Pancreas (tissue), 10 donors: ENCODE data around the gene MAP3K20. TPM values are rescaled to one million over a fixed set of nuclear protein-coding genes. Genes with fewer than 3 reads are reported as not detected.

Experiments
- ATAC-seq, 4 donors: fragments of 200-7000 bp; cut with Tn5 transposase; one replicate each; pipeline versions ENCODE4 v1.8.0 to v1.9.1; 2020; ENCODE audit warnings: mild to moderate bottlenecking in 4 of 4, moderate library complexity in 4 of 4
- DNase-seq, 6 donors: peaks; one replicate each; pipeline ENCODE4 v3.0.0-alpha.2; 2020
- FAIRE-seq: peaks from 2 replicates; lab custom pipeline; 2012; peaks lifted over from hg19 to GRCh38; lab: Jason Lieb, UNC
- H3K27ac ChIP-seq, 4 donors: fragments of 200-600 bp; sonication (generic); 1 replicate in 3 of 4; 2 replicates in 1 of 4; pipeline versions ENCODE4 v1.5.0 to v1.8.0; 2020
- H3K27me3 ChIP-seq, 4 donors: fragments of 200-600 bp; one replicate each; pipeline ENCODE4 v1.8.0; 2021
- H3K36me3 ChIP-seq, 3 donors: fragments of 200-600 bp; sonication (generic) in 1 of 3; one replicate each; pipeline versions ENCODE4 v1.5.0 to v1.8.0; 2020 to 2021
- H3K4me1 ChIP-seq, 3 donors: fragments of 200-600 bp; one replicate each; pipeline ENCODE4 v1.8.0; 2021
- H3K4me3 ChIP-seq, 4 donors: fragments of 200-600 bp; sonication (generic) in 2 of 4; one replicate each; pipeline versions ENCODE4 v1.5.0 to v1.8.0; 2020 to 2021
- H3K9me3 ChIP-seq, 4 donors: fragments of 200-600 bp; one replicate each; pipeline ENCODE4 v1.8.0; 2021
- CTCF ChIP-seq, 4 donors: fragments of 200-600 bp; sonication (generic) in 3 of 4; IDR thresholded peaks; one replicate each; pipeline versions ENCODE4 v1.5.0 to v1.8.0; 2021; ENCODE audit warnings: antibody characterized with exemption in 4 of 4
- WGBS, 2 donors: extraction: QIAGEN DNeasy Blood & Tissue Kit; methylation state at CpG; one replicate each; pipeline ENCODE4 v1.1.7; 2013; 5-methylcytosine and 5-hydroxymethylcytosine counted together
- intact Hi-C, 3 donors: fragments of 100-400 bp; cut with DNase I; formaldehyde crosslinking; loops; one replicate each; pipeline versions ENCODE4 v1.11.1 to v1.14.2; 2022
- polyA plus RNA-seq, 2 donors: library from polyadenylated mRNA; stranded (reverse); fragments of 200-250 nt; gene quantifications; one replicate each; pipeline ENCODE4 v1.2.3, GENCODE V29; 2013
- total RNA-seq, 6 donors: library from RNA; stranded (reverse); fragmentation: NEBNext Ultra II Directional in 4 of 6; extraction: Animal tissue kit (Norgen Biotek cat#: 25700) in 4 of 6; gene quantifications; one replicate each; pipeline versions ENCODE4 v1.2.1 to v1.2.4, GENCODE V29; 2021 to 2023
- donor health status: healthy with polysubstance abuse.
- donor health status: DM: no; HTN: no; CAD: no; lungs with moderate emphysema.
- donor health status: DM: no; HTN: no; CAD: no.
- donor health status: control.
- donor health status: control.
- donor health status: Bipolar disorder and iron deficiency.
- donor health status: DM: yes; HTN: yes; CAD: no.
- donor health status: DM: no; HTN: no; CAD: no.
- donor health status: DM: no; HTN: no; CAD: no.
- donor health status: DM: yes; HTN: yes; CAD: no.

Gene MAP3K20
- total and polyA plus RNA-seq, 8 donors, result 4.1 to 23.7 (median 8.2) TPM

GRCh38 chr2:173053043-173053699 lies 22.5 kb upstream of the MAP3K20 start:
- Histone ChIP-seq H3K36me3 (no peaks in the 10 kb centered on the region), H3K27me3 (no peaks in the 10 kb centered on the region), H3K4me1 (peaks cover 8 to 17% (median 10%) of the 10 kb centered on the region in 3 donors), H3K27ac (no peak overlapping the region), H3K4me3 (no peak overlapping the region), H3K9me3 (no peaks in the 10 kb centered on the region)
- no peak for FAIRE-seq
- intact Hi-C loops, result no loop called here
- WGBS, 2 donors, result 70 to 73% methylated on average over 3 of the region's 3 CpGs
- DNase-seq, result no peak
- TF ChIP-seq CTCF (IDR thresholded peaks at IDR 0.05), result no peak
- peak in 1 of 4 donors; percentile 5 for ATAC-seq

- Histone ChIP-seq H3K27me3 (no peaks in the 10 kb centered on the region), H3K36me3 (no peaks in the 10 kb centered on the region), H3K4me1 (peaks cover 3 to 6% (median 3%) of the 10 kb centered on the region in 3 donors), H3K27ac (no peak overlapping the region), H3K9me3 (no peaks in the 10 kb centered on the region), H3K4me3 (no peak overlapping the region)
- no peak for TF ChIP-seq CTCF (IDR thresholded peaks at IDR 0.05)
- FAIRE-seq (no peak), DNase-seq (no peak), ATAC-seq (peak in 2 of 4 donors; percentile 34 to 36)
- 61 to 68% methylated on average over 3 of the region's 3 CpGs for WGBS, 2 donors
- intact Hi-C loops, result no loop called here
These were observed 21.2 kb upstream of the MAP3K20 start for GRCh38 chr2:173054466-173054865.

GRCh38 chr2:173056705-173057364 lies 18.8 kb upstream of the MAP3K20 start:
- 68 to 76% methylated on average over 4 of the region's 4 CpGs for WGBS, 2 donors
- Histone ChIP-seq H3K27ac (no peak overlapping the region), H3K9me3 (no peaks in the 10 kb centered on the region), H3K27me3 (no peaks in the 10 kb centered on the region), H3K4me3 (no peak overlapping the region), H3K4me1 (peaks cover 0 to 3% (median 0%) of the 10 kb centered on the region in 3 donors), H3K36me3 (no peaks in the 10 kb centered on the region)
- intact Hi-C loops, result no loop called here
- no peak for DNase-seq
- TF ChIP-seq CTCF (IDR thresholded peaks at IDR 0.05), result no peak
- no peak for ATAC-seq
- FAIRE-seq, result no peak

- Histone ChIP-seq H3K27ac (no peak overlapping the region), H3K9me3 (no peaks in the 10 kb centered on the region), H3K36me3 (no peaks in the 10 kb centered on the region), H3K4me3 (no peak overlapping the region), H3K27me3 (no peaks in the 10 kb centered on the region), H3K4me1 (no peaks in the 10 kb centered on the region)
- peak in 1 of 4 donors; percentile 25 for ATAC-seq
- no peak for TF ChIP-seq CTCF (IDR thresholded peaks at IDR 0.05)
- FAIRE-seq, result no peak
- no peak for DNase-seq
- intact Hi-C loops, result no loop called here
These were observed 17.5 kb upstream of the MAP3K20 start for GRCh38 chr2:173058097-173058496.

GRCh38 chr2:173058673-173059072 lies 17.0 kb upstream of the MAP3K20 start:
- ATAC-seq (peak in 1 of 4 donors; percentile 32), DNase-seq (no peak), FAIRE-seq (no peak)
- WGBS, 2 donors, result 88 to 91% methylated on average over 2 of the region's 2 CpGs
- Histone ChIP-seq H3K9me3 (no peaks in the 10 kb centered on the region), H3K36me3 (no peaks in the 10 kb centered on the region), H3K27me3 (no peaks in the 10 kb centered on the region), H3K27ac (no peak overlapping the region), H3K4me1 (no peaks in the 10 kb centered on the region), H3K4me3 (no peak overlapping the region)
- no peak for TF ChIP-seq CTCF (IDR thresholded peaks at IDR 0.05)
- intact Hi-C loops, result no loop called here
